ENCODE results near the gene WDFY4.

Gene WDFY4

GRCh38 chr10:48944171-48944570 is 259.5 kb downstream of the WDFY4 start:
- no peaks in the 10 kb centered on the region; a peak in 3 of 22 replicates for H4K20me1 ChIP-seq

GRCh38 chr10:48945441-48946130 is 260.9 kb downstream of the WDFY4 start:
- Histone ChIP-seq H3K4me2 (no peak overlapping the region), H3K27ac (no peak overlapping the region), H3K36me3 (peaks cover 0 to 100% (median 0%) of the 10 kb centered on the region in 11 experiments; a peak in 10 of 22 replicates), H4K20me1 (no peaks in the 10 kb centered on the region; a peak in 3 of 22 replicates), H3K27me3 (no peaks in the 10 kb centered on the region), H3K9ac (no peak overlapping the region), H3K9me3 (replicated peaks in 1 of 11) (no peaks in the 10 kb centered on the region), H3K4me3 (no peak overlapping the region), H3K4me1 (no peaks in the 10 kb centered on the region)
- no peak for TF ChIP-seq Cebpa-rat (IDR thresholded peaks at IDR 0.05)

More at GRCh38 chr10:48944171-48944570, 259.5 kb downstream of the WDFY4 start:
- H3K36me3 ChIP-seq = peaks cover 0 to 95% (median 0%) of the 10 kb centered on the region in 11 experiments; a peak in 10 of 22 replicates
- H3K27me3 ChIP-seq = no peaks in the 10 kb centered on the region
- H3K4me3 ChIP-seq = no peak overlapping the region
- H3K4me1 ChIP-seq = no peaks in the 10 kb centered on the region
- H3K9ac ChIP-seq = no peak overlapping the region
- H3K9me3 ChIP-seq (replicated peaks in 1 of 11) = no peaks in the 10 kb centered on the region
- no peak overlapping the region for H3K27ac ChIP-seq
- H3K4me2 ChIP-seq = no peak overlapping the region
- no peak for TF ChIP-seq Cebpa-rat (IDR thresholded peaks at IDR 0.05)

DNA sequence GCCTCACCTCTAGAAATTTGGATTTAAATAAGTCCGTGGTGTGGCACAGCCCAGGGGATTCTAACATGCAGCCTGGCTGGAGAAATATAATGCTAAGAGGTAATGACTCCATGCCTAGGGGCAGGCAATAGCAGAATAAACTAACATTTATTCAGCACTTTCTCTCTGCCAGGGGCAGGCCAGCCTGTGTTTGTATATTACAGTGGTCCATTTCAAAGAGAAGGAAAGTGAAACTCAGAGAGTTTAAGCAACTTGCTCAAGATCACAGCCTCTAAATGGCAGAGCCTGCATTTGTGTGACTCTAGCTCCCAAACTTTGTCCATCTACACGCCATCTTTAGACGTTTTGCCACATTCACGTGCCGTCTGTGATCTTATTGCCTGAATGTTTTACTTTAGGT is 261.7 kb downstream of the WDFY4 start:
- Histone ChIP-seq H3K4me3 (no peak overlapping the region), H3K27me3 (no peaks in the 10 kb centered on the region), H4K20me1 (no peaks in the 10 kb centered on the region; a peak in 3 of 22 replicates), H3K4me2 (no peak overlapping the region), H3K9ac (no peak overlapping the region), H3K36me3 (peaks cover 0 to 100% (median 0%) of the 10 kb centered on the region in 11 experiments; a peak in 10 of 22 replicates), H3K4me1 (no peaks in the 10 kb centered on the region), H3K9me3 (replicated peaks in 1 of 11) (no peaks in the 10 kb centered on the region), H3K27ac (no peak overlapping the region)
- TF ChIP-seq Cebpa-rat (IDR thresholded peaks at IDR 0.05) = no peak

DNA sequence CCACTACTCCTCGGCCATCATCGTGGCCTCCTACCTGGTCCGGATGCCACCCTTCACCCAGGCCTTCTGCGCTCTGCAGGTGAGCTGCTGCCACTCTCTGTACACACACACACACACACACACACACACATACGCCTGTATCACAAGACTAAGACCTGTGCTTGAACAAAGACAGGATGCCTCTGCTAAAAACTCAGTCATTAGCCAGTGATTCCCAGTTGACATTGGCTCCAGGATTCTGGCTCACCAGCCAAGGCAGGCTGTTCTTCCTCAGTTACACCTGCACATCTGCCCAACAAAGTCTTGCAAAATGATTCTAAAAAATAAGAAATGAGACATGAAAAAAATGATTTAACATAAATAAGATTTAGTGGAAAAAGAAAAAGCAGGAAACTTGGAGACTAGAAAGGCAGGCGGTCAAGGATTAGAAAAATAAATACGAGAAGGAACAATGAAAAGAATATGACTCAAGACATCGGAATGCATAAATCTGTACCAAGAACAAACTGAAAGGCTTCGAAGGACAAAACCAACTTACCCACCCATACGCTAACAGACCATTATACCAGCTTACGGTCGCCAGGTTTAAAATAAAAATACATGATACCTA is 262.3 kb downstream of the WDFY4 start:
- H4K20me1 ChIP-seq = no peaks in the 10 kb centered on the region; a peak in 2 of 22 replicates
- no peak for TF ChIP-seq Cebpa-rat (IDR thresholded peaks at IDR 0.05)

DNA sequence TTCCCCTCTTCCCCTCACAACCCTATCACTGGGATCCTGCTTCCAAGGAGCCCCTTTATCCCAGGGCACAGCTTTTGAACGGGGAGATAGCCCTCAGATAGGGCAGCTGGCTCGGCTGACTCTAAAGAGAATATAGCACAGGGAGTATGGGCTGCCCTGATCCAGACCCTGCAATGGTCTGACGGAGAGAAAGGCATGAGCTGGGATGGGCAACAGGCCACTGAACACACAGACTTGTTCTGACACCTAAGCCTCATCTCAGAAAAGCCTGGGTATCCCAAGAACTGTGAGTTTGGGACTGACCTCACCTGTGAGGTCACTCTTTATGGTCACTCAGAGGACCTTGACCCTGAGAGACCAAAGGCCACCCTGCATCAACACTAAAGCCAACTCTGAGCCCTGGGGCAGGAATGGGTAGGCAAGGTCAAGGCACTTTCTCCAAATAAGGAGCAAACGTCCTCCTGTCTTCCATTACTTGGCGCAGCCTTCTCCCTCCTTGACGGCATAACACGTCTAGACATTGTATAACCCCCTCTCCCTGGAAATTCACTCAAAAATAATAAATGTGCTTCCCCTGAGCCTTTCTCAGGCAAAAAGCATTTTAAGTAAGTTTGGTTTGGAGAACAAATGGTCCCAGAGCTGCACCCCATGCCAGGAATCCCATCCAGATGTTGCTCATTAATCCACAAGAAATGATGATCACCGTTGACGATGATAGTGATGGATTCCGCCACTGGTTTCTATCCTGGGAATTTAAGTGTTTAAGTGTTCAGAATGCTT is 263.2 kb downstream of the WDFY4 start:
- H3K27me3 ChIP-seq = no peaks in the 10 kb centered on the region
- H3K27ac ChIP-seq = no peak overlapping the region
- H3K4me1 ChIP-seq = no peaks in the 10 kb centered on the region
- H3K36me3 ChIP-seq = peaks cover 0 to 100% (median 0%) of the 10 kb centered on the region in 11 experiments; a peak in 10 of 22 replicates
- H4K20me1 ChIP-seq = no peaks in the 10 kb centered on the region; a peak in 2 of 22 replicates
- H3K9me3 ChIP-seq (replicated peaks in 1 of 11) = no peaks in the 10 kb centered on the region
- no peak overlapping the region for H3K4me3 ChIP-seq
- no peak overlapping the region for H3K9ac ChIP-seq
- TF ChIP-seq Cebpa-rat (IDR thresholded peaks at IDR 0.05) = no peak
- H3K4me2 ChIP-seq = no peak overlapping the region

More for the DNA sequence above, 262.3 kb downstream of the WDFY4 start:
- Histone ChIP-seq H3K4me2 (no peak overlapping the region), H3K9ac (no peak overlapping the region), H3K9me3 (replicated peaks in 1 of 11) (no peaks in the 10 kb centered on the region), H3K36me3 (peaks cover 0 to 100% (median 0%) of the 10 kb centered on the region in 11 experiments; a peak in 10 of 22 replicates), H3K4me1 (no peaks in the 10 kb centered on the region), H3K27me3 (no peaks in the 10 kb centered on the region), H3K4me3 (no peak overlapping the region), H3K27ac (no peak overlapping the region)

GRCh38 chr10:48948470-48949037 is 263.9 kb downstream of the WDFY4 start:
- Histone ChIP-seq H3K4me1 (no peaks in the 10 kb centered on the region), H3K27ac (no peak overlapping the region), H3K27me3 (no peaks in the 10 kb centered on the region), H4K20me1 (no peaks in the 10 kb centered on the region; a peak in 3 of 22 replicates), H3K4me2 (no peak overlapping the region), H3K9ac (no peak overlapping the region), H3K36me3 (peaks cover 0 to 100% (median 0%) of the 10 kb centered on the region in 11 experiments; a peak in 10 of 22 replicates), H3K4me3 (no peak overlapping the region), H3K9me3 (replicated peaks in 1 of 11) (no peaks in the 10 kb centered on the region)
- no peak for TF ChIP-seq Cebpa-rat (IDR thresholded peaks at IDR 0.05)

DNA sequence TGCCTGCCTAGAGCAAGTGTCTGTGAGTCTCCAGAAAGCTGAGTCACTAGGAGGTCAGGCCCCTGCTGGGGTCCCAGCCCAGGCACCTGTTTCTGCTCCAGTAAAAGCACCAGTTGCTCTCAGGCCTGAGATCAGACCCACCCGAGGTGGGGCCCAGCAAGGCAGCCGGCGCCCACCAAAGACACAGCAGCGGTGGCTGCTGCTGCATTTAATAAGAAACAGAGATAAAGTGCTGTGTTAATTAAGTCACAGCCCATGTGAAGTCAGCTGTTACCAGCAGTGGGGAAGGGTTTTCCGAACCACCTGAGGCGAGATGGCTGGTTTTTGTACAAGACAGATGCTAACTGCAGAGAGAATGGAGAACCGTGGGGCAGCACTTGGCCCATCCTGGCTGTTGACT is 267.0 kb downstream of the WDFY4 start:
- TF ChIP-seq Cebpa-rat (IDR thresholded peaks at IDR 0.05) = no peak
- peaks cover 0 to 100% (median 0%) of the 10 kb centered on the region in 11 experiments; a peak in 10 of 22 replicates for H3K36me3 ChIP-seq

GRCh38 chr10:48957361-48958151 is 272.9 kb downstream of the WDFY4 start:
- no peak overlapping the region for H3K9ac ChIP-seq
- no peak overlapping the region for H3K4me2 ChIP-seq
- H3K4me3 ChIP-seq = no peak overlapping the region
- no peaks in the 10 kb centered on the region for H3K27me3 ChIP-seq
- peaks cover 0 to 7% (median 0%) of the 10 kb centered on the region in 11 experiments; a peak in 1 of 22 replicates for H3K9me3 ChIP-seq (replicated peaks in 1 of 11)
- 0 out of 20 replicates have a peak, but pooled peaks cover 0 to 5% (median 0%) of the 10 kb centered on the region in 10 experiments for H3K4me1 ChIP-seq
- H3K27ac ChIP-seq = no peak overlapping the region
- peaks cover 0 to 100% (median 0%) of the 10 kb centered on the region in 11 experiments; a peak in 11 of 22 replicates for H3K36me3 ChIP-seq
- TF ChIP-seq Cebpa-rat (IDR thresholded peaks at IDR 0.05) = no peak
- no peaks in the 10 kb centered on the region; a peak in 3 of 22 replicates for H4K20me1 ChIP-seq

More for the DNA sequence above, 267.0 kb downstream of the WDFY4 start:
- Histone ChIP-seq H3K9me3 (replicated peaks in 1 of 11) (no peaks in the 10 kb centered on the region), H3K27me3 (no peaks in the 10 kb centered on the region), H4K20me1 (no peaks in the 10 kb centered on the region; a peak in 1 of 22 replicates), H3K4me2 (no peak overlapping the region), H3K4me3 (no peak overlapping the region), H3K27ac (no peak overlapping the region), H3K4me1 (no peaks in the 10 kb centered on the region), H3K9ac (no peak overlapping the region)
